SIG-M5 treated with dmso at 0.1 percent for 504 hours (cell line): ENCODE measurements around the gene SLC1A4.

Experiments used
- DNase-seq: peaks from one replicate; lab custom pipeline; 2025; ENCODE audit not compliant: unreplicated experiment; lab: John Stamatoyannopoulos, UW

Gene SLC1A4

DNA sequence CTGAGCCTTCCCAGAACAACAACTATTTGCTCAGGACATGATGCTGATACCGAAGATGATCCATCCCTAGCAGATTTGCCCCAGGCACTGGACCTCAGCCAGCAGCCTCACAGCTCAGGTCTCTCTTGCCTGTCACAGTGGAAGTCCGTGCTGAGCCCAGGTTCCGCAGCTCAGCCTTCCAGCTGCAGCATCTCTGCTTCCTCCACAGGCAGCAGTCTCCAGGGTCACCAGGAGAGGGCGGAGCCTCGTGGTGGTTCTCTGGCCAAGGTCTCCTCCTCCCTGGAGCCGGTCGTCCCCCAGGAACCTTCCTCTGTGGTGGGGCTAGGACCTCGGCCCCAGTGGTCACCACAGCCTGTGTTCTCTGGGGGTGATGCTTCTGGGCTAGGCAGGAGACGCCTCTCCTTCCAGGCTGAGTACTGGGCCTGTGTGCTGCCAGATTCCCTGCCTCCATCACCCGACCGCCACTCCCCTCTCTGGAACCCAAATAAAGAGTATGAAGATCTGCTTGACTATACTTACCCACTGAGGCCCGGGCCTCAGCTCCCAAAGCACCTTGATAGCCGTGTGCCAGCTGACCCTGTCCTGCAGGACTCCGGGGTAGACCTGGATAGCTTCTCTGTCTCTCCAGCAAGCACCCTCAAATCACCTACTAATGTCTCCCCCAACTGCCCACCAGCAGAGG lies 82.4 kb downstream of the SLC1A4 start:
- DNase-seq = no peak

- DNase-seq = no peak
These were observed 83.2 kb downstream of the SLC1A4 start for GRCh38 chr2:65072181-65072970.
